Activated CD8-positive, alpha-beta memory T cell treated with anti-CD3 and anti-CD28 coated beads for 1 hour (primary cell): ENCODE data around the gene L3MBTL1.

Source experiments
- DNase-seq, 2 donors: peaks; one replicate each; pipeline ENCODE4 v3.0.0-alpha.2; 2020; ENCODE audit warnings: low read depth in 1 of 2; ENCODE audit errors: extremely low read depth in 1 of 2

L3MBTL1 gene

GRCh38 chr20:43507150-43508080 is at the start of gene L3MBTL1:
L3MBTL1 (plus strand) TSS chr20:43507697; CDS start chr20:43513504, 5,807 bp downstream.
- no peak for DNase-seq

- DNase-seq: no peak
Observed at GRCh38 chr20:43458422-43458924, 49.0 kb upstream of the L3MBTL1 start.

- no peak for DNase-seq
Observed at GRCh38 chr20:43459022-43459942, 48.2 kb upstream of the L3MBTL1 start.

DNA sequence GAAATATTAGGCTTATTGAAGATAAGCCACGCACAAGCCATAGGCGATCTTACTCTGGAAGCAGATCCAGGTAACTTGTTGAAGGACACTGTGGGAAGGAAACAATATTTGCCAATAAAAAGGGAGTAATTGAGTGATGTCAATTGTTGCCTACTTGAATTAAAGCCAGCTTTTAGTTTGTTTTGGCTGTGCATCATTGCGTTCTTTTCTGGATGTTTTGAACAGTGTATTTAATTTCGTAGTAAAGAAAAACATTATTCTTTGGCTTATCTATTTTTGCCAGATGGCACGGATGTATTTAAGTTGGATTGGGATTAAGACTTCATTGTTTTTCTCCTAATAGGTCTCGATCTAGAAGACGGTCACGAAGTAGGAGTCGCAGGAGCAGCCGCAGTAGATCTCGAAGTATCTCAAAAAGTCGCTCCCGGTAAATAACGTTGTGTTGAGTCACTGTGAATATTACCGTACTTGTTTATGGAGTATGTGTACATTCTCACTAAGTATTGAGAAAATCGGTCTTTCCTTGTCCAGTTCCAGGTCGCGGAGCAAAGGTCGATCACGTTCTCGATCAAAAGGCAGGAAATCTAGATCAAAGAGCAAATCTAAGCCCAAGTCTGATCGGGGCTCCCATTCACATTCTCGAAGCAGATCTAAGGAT is 47.2 kb upstream of the L3MBTL1 start:
- DNase-seq: no peak

DNA sequence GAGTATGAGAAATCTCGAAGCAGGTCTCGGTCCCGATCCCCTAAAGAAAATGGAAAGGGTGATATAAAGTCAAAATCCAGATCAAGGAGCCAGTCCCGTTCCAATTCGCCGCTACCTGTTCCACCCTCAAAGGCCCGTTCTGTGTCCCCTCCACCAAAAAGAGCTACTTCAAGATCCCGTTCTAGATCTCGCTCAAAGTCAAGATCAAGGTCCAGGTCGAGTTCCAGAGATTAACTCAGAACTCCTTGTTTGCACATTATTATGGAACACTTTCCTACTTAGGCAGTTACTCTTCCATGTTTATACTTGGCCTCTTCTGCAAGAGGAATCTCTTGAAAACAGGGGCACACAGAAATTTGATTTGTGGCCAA is 46.7 kb upstream of the L3MBTL1 start:
- DNase-seq: no peak

GRCh38 chr20:43461894-43462659 is 45.4 kb upstream of the L3MBTL1 start:
- DNase-seq: no peak

DNA sequence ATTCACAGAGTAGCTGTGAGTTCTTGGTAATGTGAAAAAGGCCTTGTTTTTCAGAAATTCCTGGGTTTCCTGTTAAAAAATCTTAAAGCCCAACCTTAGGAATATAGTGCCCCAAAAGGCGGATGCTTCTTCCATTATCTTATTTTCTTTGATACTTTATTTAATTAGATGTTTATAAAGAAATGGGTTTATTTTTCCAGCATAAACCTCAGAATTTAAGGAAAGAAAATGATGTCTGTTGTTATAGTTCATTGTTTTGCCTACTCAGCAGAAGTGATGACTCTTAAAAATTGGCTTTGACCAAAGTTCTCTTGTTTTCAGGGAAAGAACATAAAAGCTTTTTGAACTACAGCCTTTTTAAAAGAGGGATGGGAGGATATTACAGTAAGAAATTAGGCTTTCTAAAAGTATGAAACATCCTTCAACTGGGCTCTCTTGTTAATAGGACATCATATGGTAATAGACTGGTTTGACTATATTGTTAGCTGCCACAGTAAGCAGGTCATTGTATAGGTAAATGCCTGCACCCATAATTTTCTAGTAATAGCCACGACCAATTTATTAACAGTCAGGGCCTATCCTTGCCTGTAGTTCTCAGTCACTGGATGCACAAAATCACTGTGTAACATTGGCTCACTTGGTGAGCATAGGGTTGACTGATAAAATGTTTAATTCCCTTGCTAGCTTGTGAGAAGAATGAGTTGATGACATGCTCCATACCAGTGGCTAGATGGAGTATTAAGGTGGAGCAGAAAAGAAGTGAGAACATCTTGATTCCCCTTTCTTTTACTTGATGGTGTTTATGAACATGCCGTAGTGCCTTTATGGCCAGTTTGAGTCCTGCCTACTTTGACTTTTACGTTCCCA is 44.6 kb upstream of the L3MBTL1 start:
- DNase-seq: no peak

GRCh38 chr20:43463527-43464218 is 43.8 kb upstream of the L3MBTL1 start:
- no peak for DNase-seq

DNA sequence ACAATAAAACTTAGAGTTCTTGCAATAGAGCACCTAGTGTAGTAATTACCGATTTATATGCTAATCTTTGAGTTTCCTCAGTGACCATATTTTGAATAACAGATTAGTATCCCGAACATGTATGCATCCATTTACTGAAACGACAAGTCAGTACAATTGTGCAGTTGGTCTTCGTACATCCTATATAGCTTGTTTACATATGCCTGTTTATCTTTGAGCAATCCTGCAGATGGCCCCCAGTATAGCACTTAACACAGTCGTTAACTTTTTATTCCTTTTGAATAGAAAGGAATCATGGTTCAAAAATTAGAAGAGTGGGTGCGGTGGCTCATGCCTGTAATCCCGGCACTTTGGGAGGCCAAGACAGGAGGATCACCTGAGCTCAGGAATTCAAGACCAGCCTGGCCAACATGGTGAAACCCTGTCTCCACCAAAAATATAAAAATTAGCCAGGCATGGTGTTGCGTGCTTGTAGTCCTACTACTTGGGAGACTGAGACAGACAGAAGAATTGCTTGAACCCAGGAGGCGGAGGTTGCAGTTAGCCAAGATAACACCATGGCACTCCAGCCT is 43.2 kb upstream of the L3MBTL1 start:
- DNase-seq: no peak

GRCh38 chr20:43465625-43465943 is 41.9 kb upstream of the L3MBTL1 start:
- DNase-seq: no peak

GRCh38 chr20:43467589-43467988 is 39.9 kb upstream of the L3MBTL1 start:
- no peak for DNase-seq

GRCh38 chr20:43472671-43473380 is 34.7 kb upstream of the L3MBTL1 start:
- DNase-seq: no peak

DNA sequence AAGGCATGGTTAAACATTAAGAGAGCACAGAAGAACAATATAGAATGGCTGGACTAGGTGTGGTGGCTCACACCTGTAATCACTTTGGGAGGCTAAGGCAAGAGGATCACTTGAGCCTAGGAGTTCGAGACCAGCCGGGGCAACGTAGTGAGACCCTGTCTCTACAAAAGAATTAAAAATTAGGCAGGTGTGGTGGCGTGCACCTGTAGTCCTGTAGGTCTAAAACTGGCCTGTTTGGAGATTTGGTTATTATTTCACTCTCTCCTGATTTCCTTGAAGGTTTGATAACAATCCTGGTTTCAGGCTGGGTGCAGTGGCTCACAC is 34.2 kb upstream of the L3MBTL1 start:
- DNase-seq: no peak

DNA sequence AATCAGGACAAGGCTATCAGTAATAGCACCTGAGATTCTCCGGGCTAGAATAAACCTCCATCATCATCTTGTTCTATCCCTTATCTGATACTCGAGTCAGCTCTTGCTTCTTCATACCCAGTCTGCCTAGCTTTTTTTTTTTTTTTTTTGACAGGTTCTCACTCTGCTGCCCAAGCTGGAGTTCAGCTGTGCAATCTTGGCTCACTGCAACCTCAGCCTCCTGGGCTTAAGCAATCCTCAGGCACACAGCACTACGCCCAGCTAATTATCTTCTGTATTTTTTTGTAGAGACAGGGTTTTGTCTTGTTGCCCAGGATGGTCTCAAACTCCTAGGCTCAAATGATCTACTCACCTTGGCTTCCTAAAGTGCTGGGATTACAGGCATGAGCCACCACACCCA is 30.3 kb upstream of the L3MBTL1 start:
- no peak for DNase-seq

- no peak for DNase-seq
Observed at GRCh38 chr20:43477619-43478018, 29.9 kb upstream of the L3MBTL1 start.

DNA sequence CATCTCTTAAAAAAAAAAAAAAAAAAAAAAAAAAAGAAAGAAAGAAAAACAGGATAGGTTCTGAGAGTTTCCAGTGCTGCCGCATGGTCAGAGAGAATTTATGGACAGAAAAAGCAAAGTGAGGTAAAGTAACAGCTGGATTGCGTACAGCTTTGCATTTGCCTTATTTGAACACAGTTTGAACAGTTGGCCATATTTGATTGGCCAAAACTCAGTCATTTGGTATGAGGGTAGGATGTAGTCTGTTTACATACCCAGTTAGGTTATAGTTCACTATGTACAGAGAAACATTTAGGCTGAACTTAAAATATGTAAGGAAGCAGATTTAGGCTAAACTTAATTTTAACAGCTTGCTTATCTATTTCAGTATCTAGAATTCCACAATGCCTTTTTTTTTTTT is 17.5 kb upstream of the L3MBTL1 start:
- DNase-seq: no peak

DNA sequence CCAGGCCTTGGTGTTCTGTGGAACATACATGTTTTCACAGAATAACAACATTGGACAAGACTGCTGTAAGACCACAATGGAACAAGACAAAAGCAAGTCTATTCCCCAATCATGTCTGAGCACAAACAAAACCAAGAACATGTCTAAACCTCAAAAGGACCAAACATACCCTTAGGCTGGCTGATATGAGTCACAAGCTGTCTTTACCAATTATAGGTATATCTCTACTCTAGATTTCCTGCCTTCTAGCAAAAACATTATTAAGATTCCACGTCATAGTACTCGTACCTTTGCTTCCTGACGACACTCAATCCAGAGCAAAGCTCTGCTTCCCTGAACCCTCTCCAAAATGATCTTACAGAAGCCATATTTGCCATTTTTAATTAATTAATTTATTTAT is 15.4 kb upstream of the L3MBTL1 start:
- no peak for DNase-seq

- DNase-seq: no peak
Observed at GRCh38 chr20:43495388-43495787, 12.1 kb upstream of the L3MBTL1 start.
